GM19463 (cell line): ENCODE measurements around the gene PMVK.
A peak's percentile ranks its signal among the peaks of the same experiment; 100 is the strongest.
"Not testable (repeated sequence)": the region's sequence is repeated elsewhere in the genome, so short reads cannot be mapped to it uniquely, and the experiment has no call there.

Experiments used
- ATAC-seq: cut with Tn5 transposase; IDR thresholded peaks from one replicate; pipeline ENCODE4 v1.9.1; 2021; ENCODE audit warnings: mild to moderate bottlenecking, moderate library complexity; ENCODE audit not compliant: unreplicated experiment

PMVK gene

DNA sequence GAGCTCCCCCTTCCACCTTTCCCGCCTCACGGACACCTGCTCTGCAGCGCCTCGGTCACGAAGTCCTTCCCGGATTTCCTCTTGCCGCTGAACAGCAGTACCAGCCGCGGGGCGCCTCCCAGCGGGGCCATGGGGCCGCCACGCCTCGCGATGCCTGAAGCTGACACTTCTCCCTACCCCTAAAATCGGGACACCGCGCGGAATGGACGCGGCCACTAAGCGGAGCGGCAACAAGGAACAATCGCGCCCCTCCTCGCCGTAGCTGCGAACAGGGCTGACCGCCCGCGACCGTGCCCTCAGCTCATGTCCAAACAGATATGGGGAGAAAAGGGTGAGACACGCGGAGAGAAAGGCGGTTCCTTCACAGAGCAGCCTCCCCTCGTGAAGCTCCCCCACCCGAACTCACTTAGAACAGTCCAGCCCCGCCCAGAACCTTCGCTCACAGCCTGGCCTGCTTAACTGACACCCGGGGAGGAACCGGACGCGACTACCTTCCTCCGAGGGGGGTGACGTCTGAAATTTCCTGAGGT, at the start of gene PMVK:
TSS of gene PMVK (minus strand) at position 165 of the 530 bp plus-strand sequence. CDS start at position 131, 34 bp downstream.
- peak; percentile 56 for ATAC-seq

DNA sequence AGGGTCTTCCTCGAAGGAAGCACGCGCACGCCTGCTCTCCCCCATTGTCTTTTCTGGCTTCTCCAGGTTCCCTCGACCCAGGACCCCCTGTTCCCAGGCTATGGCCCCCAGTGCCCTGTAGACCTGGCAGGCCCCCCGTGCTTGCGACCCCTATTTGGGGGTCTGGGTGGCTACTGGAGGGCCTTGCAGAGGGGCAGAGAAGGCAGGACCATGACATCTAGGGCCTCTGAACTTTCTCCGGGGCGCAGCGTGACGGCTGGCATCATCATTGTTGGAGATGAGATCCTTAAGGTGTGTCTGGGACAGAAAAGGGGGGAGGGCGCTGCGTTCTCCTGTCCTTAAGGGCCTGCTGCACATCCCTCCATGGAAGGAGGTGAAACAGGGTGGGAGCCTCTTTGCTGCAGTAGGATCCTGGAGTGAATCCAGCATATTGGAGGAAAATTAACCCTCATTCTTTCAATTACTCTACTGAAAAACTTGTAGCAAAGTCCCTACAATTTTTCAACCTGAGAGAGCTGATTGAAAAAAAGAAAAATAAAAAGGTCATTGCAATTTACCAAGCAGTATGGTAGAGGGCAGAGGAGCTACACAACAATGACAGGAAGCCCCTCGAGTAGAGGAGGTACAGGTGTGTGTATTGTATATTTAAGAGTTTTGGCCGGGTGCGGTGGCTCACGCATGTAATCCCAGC, 47.4 kb upstream of the PMVK start:
- no peak for ATAC-seq

DNA sequence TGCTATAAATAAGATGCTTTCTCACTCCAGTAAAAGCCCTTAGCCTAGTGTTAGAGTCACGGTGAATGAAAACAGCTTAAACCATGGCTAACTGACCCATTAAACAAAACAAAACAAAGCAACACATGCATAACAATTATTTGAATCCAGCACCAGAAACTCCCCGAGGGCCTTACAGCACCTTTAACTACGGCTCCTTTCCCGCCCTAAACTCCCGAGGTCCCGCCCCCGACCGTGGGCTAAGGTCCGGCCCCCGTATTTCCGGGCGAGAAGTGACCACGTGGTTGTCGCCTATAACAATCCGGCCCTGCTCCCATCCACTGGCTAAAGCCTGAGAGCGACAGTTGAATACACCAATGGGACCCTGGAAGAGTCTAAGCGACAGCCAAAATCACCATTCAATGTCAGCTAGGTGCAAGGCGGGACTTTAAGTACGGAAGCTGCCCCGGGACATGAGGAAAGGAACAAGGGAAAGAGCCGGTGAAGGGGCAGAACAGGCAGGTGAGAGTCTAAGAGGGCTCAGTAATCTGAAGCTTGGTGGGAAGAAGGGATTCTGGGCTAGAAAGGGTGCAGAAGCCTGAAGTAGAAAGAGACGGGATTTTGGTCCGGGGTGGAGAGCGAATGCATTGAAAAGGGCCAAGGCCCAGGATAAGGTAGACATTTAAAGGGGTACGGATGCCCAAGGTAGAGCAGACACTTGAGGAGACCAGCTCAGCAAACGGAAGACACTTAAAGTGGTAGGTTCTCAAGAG, 46.6 kb upstream of the PMVK start, which contains the start of gene FLAD1:
TSS of gene FLAD1 (plus strand) at position 448 of the 752 bp plus-strand sequence. CDS start 351 bp downstream, outside the sequence.
- ATAC-seq, result peak; percentile 98

DNA sequence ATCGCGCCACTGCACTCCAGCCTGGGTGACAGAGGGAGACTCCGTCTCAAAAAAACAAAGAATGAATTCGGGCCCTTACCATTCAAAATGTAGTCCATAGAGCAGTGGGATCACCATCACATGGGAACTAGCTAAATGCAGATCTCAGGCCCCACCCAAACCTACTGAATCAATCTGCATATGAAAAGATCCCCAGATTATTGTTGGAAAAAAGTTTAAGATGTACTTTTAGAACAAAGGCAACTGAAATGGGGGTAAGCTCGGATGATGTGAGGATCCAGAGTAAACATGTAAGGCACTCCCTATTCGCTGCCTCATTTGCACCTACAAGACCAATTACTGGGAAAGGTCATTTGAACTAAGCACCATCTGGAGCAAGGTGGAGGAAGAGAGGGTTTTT, 45.8 kb upstream of the PMVK start:
- no peak for ATAC-seq

DNA sequence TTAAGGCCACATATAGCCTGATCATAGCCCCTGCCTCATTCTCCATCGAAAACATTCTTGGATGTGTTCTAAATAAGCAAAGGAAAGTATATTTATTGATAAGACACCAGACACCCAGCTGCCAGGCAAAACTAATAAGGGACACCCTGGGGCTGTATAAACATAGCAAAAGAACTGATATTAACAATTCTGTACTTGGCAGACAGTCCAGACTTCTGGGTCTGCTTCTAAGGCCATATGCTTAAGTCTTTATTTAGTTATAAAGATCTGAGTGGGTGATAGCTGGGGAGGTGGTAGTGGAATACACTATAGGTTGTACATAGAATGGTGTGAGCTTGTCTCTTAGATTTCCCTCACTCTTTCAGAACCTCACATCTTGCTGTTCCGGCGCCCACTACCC, 41.8 kb upstream of the PMVK start:
- ATAC-seq, result no peak

DNA sequence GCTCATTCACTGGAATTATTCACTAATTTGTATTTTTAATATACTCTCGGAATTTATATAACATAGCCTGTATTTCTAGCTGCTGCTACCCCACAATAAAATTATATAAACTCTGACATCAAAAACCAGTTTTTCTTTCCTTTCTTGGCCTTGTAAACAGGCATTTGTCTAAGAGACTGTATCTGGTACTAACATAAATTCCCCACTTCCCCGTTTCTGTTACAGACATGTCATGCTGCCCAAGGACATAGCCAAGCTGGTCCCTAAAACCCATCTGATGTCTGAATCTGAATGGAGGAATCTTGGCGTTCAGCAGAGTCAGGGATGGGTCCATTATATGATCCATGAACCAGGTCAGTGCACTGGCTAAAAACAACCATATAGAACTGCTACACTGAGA, 41.2 kb upstream of the PMVK start:
- ATAC-seq, result not testable (repeated sequence)

DNA sequence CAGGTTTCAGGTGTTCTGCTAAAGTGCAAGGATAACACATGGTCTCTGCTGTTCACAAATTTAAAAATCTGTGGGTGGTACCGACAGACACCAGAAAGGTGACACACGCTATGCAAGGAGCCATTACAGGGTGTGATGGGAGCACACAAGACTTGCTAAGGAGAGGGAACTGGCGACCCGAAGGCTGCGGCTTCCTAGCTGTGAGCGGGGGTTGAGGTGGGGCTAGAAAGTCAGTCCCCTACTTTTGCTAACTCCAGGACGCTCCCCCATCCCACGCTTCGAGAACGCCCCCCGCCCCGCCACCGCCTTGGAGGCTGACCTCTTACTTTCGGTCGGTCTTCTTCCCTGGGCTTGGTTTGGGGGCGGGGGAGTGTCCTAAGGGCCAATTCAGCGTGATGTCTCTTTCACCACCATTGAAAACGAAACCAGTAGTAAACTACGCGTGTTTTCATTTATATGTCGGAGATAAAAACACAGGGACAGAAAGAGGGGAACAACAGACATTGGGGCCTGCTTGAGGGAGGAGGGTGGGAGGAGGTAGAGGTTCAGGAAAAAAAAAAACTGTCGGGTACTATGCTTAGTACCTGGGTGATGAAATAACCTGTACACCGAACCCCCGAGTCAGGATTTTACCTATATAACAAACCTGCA, 39.0 kb upstream of the PMVK start:
- no peak for ATAC-seq

DNA sequence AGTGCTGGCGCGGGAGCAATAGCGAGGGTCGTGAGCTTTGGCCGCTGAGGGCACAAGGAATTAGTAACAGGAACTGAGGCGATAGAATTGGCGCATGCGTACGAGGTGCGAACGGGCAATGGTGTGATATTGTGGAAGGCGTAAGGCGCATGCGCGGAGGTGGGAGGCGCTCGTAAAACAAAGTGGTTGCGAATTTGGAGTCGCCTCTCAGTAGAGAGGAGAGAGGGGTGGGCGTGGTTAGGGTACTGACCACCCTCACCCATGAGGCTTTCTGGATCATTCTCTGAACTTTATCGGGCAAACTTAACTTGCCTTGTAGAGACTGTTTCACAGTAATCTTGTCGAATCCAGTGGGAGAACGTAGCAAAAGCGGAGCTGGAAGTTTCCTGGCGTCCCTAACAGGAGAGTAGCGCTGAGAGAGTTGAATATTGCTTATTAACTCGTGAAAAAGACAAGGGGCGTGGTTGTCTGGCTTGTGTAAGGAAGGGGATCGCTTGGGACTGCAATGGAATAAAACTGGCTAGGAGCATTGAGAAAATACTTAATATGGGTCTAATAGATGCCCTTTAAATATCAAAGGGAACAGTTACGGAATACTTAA, 38.4 kb upstream of the PMVK start:
- peak; percentile 36 for ATAC-seq

DNA sequence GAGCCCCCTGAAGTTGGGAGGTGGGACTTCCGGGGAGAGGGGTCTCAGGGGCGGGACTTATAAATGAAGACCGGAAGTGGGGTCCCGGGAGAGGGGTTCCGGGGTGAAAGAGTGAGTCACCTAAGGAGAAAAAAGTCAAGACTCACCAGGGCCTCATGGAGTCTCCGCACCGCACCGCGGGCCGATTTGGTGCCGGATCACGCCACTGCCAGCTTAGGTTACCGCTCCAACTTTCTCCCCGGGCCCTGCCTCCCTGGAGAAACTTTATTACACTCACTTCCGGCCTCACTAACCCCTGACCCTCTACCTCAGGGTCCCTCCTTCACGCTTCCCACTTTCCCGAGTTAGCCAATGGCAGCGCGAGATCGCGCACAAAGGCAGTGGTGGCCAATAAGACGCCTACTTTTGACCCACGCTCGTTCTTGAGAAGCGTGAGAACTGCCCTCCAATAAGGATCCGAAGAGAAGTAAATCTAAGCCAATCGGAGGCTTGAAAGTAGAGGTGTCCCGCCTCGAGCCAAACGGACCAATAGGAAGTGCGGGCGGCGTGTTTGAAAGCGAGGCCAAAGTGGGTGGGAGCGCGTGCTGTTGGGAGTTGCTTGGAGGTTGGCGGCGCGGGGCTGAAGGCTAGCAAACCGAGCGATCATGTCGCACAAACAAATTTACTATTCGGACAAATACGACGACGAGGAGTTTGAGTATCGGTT, 37.7 kb upstream of the PMVK start, which contains the start of gene CKS1B:
TSS of gene CKS1B (plus strand) at position 580 of the 706 bp plus-strand sequence. CDS start at position 645, 65 bp downstream.
- peak; percentile 67 for ATAC-seq

DNA sequence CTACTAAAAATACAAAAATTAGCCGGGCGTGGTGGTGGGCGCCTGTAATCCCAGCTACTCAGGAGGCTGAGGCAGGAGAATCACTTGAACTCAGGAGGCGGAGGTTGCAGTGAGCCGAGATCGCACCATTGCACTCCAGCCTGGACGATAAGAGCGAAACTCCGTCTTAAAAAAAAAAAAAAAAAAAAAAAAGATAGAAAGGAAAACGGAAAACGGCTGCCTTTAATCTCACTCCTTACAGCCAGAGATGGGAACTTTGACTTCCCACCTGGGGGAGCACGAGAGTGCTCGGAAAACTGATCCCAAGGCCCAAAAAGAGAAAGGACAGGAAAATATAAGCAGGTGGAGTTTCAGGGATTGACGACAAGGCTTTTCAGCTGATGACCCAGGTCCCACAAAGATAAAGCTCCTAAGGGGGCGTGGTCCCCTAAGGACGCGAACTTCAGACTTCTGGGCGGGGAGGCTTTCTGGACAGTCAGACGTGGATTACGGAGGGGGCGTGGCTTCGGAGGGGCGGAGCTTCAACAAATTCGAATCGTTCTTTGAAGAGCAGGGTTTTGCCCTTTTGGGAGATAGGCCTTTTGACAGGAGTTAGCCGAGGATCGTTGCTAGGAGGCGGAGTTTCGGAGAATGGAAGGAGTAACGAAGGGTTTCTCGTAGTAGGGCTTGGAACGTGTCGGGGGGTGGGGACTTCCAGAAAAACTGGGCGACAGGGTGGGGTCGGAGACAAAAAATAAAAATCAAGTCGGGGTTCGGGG, 37.0 kb upstream of the PMVK start:
- ATAC-seq, result no peak

DNA sequence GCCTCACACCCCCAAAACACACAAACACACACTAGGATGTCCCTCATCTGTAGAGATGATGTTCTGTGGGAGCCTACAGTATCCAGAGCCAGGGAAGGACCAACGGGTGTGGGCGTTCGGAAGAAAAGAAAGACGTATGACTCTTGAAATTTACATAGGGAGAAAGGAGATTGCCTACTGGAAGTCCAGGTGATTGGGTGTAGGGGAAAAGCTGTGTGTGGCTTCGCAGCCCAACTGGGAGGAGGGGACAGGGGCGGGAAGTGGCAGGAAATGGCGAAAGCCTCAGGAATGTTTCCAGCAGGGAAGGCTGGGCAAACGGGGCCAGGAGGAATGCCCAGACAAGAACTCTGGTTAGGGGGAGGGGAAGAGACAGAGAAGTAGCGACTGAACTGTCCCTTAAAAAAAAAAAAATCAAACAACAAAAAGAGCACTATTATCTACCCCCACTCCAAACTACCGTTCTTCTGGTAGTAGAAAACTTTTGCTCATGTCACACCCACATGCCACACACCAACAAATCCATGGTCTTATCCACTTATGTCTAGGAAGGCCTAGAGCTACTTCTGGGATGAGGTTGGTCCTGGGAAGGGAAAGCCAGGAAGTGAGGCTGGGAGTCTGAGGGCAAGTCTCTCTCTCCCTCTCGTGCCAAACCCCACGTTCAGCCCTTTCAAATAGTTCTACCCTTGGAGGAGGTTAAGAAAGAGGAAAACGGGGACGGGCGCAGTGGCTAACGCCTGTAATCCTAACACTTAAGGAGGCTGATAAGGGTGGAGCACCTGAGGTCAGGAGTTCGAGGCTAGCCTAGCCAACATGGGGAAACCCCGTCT, 36.2 kb upstream of the PMVK start:
- ATAC-seq, result no peak

DNA sequence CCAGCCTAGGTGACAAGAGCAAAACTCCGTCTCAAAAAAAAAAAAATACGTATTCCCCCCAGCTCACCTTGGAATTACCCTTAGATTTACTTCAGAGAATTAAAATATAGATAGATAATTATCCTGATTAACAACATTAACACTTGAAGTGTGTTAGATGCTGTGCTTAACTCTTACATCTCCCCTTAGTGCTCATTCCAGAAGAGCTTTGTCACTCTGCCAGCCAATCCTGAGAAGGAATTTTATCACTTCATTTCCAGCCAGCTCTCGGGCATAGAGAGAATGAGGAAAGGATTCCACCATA, 35.6 kb upstream of the PMVK start:
- ATAC-seq, result no peak

DNA sequence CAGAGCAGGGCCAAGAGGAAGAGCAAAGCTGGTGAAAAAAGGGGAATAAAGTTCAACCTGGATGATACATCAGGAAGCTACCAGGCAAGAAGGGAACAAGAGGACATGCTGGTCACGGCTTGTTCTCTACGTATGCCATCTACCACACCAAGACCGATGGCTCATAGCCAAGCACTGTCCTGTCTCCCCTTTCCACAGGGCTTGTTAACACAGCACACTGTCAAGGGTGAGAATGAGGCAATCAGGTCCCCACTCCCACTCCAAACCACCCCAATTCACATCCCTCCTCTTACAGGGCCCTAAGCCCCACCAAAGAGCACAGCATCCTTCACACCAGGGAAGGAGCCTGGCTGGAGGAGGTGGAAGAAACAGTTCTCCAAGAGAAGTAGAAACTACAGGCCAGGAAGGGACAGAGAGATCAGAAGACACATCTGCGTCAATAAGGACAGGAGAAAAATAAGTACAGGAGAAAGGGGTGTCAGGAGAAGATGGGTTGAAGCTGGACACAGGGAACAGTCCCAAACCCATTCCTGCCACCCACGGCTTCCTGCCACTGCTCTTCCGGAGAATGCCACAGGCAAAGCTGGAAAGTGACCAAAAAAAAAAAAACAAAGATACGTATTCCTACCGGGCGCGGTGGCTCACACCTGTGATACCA, 35.0 kb upstream of the PMVK start:
- ATAC-seq, result no peak

DNA sequence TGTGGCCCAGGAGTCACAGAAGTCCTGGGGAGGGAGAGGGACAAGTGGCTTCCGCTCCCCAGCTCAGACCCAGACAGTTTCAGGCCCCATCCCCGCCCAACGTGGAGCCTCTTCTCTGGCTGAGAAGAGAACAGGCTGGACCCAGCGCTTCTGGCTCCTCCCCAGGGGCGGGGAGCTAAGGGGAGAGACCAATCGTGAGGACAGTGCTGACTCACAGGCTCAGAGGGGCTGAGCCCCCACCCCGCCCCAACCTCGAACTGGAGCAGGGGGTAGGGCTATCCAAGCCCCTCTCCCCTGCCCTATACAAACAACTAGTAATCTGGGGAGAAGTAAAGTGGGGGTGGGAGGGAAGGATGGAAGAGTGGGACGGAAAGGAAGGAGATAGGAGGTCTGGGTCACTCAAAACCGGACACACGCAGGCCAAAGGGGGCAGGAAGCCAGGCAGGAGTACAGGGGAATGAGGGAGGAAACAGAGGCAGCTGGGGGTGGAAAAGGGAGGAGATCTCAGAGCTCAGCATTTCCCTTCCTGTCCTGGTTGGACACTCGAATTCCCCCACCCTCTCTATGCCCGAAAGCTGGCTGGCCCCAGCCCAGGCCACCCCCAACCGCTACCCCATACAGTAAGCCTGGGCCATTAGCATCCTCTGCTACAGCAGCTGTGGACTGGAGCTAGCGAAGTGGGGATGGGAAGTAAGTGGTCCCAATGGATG, 34.3 kb upstream of the PMVK start, which contains the start of gene SHC1:
TSS of gene SHC1 (minus strand) at position 117 of the 710 bp plus-strand sequence. CDS start 221 bp downstream, outside the sequence.
- ATAC-seq, result peak; percentile 47

DNA sequence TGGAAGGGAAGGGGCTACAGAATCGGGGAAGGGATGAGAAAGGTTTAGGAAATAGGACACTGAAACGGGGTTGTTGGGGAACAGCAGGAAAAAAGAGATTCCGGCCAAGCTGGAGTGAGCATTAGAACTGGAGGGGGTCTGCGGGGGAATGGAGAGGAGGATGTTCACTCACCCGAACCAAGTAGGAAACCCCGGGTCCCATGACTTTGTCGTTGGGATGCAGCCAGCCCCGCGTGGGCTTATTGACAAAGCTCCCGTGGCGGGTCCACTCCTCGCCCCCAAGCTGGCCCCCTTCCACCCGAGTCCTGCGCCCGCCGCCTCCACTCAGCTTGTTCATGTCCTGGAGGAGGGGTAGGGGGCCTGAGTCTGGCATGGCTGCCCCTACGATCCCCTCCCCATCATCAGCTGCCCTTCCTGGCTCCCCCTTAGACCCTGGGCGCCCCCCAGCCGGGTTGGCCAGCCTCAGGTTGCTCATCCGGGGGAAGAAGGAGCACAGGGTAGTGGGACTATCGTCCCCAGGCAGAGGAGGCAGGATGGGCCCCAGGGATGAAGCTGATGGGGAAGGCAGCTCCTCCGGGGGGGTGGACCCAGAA, 33.4 kb upstream of the PMVK start:
- ATAC-seq, result no peak

DNA sequence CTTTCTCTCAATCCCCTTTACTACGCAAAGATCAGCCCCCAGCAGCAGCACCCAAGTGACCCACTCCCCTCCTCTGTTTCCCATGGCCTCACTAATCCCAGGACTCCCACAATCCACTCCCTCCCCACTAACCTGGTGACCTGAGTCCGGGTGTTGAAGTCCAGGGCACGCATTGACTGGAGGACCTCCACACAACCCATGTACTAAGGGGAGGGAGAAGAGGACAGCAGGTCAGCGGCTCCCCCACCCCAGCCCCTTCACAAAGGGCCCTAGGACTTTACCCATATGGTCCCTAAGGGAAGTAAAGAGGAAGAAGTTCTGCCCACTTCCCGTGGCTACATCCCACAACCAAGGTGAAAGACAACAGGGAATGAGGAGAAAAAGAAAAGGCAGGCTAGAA, 32.7 kb upstream of the PMVK start:
- no peak for ATAC-seq

DNA sequence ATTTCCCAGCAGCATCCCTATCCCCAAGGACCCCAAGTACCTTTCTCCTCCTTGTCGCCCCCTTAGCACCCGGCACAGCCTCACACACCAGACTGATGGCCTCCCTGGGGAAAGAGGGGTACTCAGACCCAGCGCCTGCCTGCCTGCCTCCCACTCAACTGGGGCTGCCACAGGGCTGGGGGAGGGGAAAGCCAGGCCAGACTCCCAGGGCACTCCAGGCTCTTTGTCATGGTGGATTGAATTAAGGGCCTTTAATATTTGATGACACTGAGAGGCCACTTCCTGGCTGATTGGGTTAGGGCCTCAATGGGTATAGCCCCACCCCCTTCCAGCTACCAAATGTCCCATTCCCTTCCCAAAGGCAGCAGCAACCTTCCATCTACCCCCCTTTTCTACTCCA, 32.2 kb upstream of the PMVK start:
- no peak for ATAC-seq
